Testis (tissue), 2 donors: ENCODE data around the gene SLC1A3.

Source experiments
- CTCF ChIP-seq, 3 experiments: fragments of 450-650 bp in 2 of 3; fragments of 200-600 bp in 1 of 3; sonication (generic) in 1 of 3; IDR thresholded peaks; one replicate each; pipeline ENCODE4 v1.5.1; 2016 to 2019; ENCODE audit warnings: antibody characterized with exemption in 3 of 3, mild to moderate bottlenecking in 2 of 3, moderate library complexity in 1 of 3
- POLR2A ChIP-seq: fragments of 450-650 bp; IDR thresholded peaks from one replicate; pipeline ENCODE4 v1.6.1; 2017; ENCODE audit warnings: antibody characterized with exemption, mild to moderate bottlenecking, moderate library complexity

- TF ChIP-seq CTCF (IDR thresholded peaks at IDR 0.05) (no peak), POLR2A (no peak)
Observed at GRCh38 chr5:36596247-36596646, 10.2 kb upstream of the SLC1A3 start.
